GM19043 (cell line): ENCODE results near the gene C1orf94.

ENCODE experiments used
- ATAC-seq: cut with Tn5 transposase; IDR thresholded peaks from one replicate; pipeline ENCODE4 v1.9.1; 2021; ENCODE audit warnings: low read depth; ENCODE audit not compliant: unreplicated experiment

The C1orf94 gene

GRCh38 chr1:34176830-34177603, at the start of gene C1orf94:
C1orf94 (plus strand) TSS chr1:34176907; CDS start chr1:34177790, 883 bp downstream.
- no peak for ATAC-seq

- no peak for ATAC-seq
Observed at GRCh38 chr1:34127006-34128000, 49.4 kb upstream of the C1orf94 start.

GRCh38 chr1:34128186-34128889, 48.4 kb upstream of the C1orf94 start:
- ATAC-seq: no peak

- no peak for ATAC-seq
Observed at GRCh38 chr1:34129630-34130029, 47.1 kb upstream of the C1orf94 start.

GRCh38 chr1:34130306-34130705, 46.4 kb upstream of the C1orf94 start:
- no peak for ATAC-seq

- no peak for ATAC-seq
Observed at GRCh38 chr1:34131396-34132160, 45.1 kb upstream of the C1orf94 start.

- ATAC-seq: no peak
Observed at GRCh38 chr1:34132161-34132420, 44.6 kb upstream of the C1orf94 start.

- ATAC-seq: no peak
Observed at GRCh38 chr1:34137411-34137810, 39.3 kb upstream of the C1orf94 start.

- ATAC-seq: no peak
Observed at GRCh38 chr1:34140011-34140676, 36.6 kb upstream of the C1orf94 start.

GRCh38 chr1:34143975-34144374, 32.7 kb upstream of the C1orf94 start:
- ATAC-seq: no peak

- ATAC-seq: no peak
Observed at GRCh38 chr1:34144766-34145165, 31.9 kb upstream of the C1orf94 start.

GRCh38 chr1:34147301-34147700, 29.4 kb upstream of the C1orf94 start:
- ATAC-seq: no peak

GRCh38 chr1:34149501-34149900, 27.2 kb upstream of the C1orf94 start:
- ATAC-seq: no peak

GRCh38 chr1:34153246-34153645, 23.5 kb upstream of the C1orf94 start:
- ATAC-seq: no peak

GRCh38 chr1:34155860-34156259, 20.8 kb upstream of the C1orf94 start:
- no peak for ATAC-seq

GRCh38 chr1:34156739-34157138, 20.0 kb upstream of the C1orf94 start:
- ATAC-seq: no peak

- no peak for ATAC-seq
Observed at GRCh38 chr1:34162852-34163766, 13.6 kb upstream of the C1orf94 start.

- ATAC-seq: no peak
Observed at GRCh38 chr1:34163792-34164731, 12.6 kb upstream of the C1orf94 start.
